ENCODE results near the gene CLSTN1.

- TF ChIP-seq POLR2A (IDR thresholded peaks at IDR 0.05; ENCODE audit: low read depth, low read length) (no peak), POLR2AphosphoS5 (IDR thresholded peaks at IDR 0.05; ENCODE audit: low read depth, low read length) (no peak), SPI1 (IDR thresholded peaks at IDR 0.05; ENCODE audit: low read depth, low read length) (no peak), PAX5 (IDR thresholded peaks at IDR 0.05; ENCODE audit: insufficient read depth, low read length, severe bottlenecking) (no peak)
Measured at GRCh38 chr1:9760824-9761223, 62.9 kb downstream of the CLSTN1 start.
